ENCODE data around the gene KIF21A.

KIF21A gene

DNA sequence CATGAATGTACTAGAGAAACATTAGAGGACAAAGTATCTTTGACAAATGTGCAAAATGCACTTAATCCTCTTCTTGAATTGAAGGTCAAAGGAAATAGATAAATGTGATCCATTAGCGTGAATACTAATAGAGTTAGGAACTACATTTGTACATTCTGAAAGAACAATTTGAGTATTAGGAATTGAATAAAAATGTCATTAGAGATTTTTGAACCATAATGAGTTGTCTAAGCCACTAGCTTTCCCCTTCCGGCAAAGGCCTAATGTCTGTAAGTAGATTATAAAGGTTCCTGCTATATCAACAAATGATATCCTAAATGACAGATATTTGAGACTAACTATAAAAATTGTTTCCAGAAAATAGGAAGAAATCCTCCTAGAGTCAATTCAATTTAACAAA lies 59.8 kb downstream of the KIF21A start:
- no peak for DNase-seq

DNA sequence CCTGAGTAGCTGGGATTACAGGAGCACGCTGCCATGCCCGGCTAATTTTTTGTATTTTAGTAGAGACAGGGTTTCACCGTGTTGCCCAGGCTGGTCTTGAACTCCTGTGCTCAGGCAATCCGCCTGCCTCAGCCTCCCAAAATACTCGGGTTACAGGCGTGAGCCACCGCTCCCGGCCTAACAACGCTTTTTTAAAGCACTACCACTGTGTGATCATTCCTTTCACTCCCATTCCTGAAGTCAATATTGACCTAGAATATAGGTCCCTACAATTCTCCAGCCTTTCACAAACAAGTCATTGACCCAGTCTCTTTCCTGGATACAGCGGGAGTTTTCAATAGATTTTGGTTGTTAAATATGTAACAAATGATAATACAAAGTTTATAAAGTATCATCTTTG lies 62.8 kb downstream of the KIF21A start:
- DNase-seq, result no peak

DNA sequence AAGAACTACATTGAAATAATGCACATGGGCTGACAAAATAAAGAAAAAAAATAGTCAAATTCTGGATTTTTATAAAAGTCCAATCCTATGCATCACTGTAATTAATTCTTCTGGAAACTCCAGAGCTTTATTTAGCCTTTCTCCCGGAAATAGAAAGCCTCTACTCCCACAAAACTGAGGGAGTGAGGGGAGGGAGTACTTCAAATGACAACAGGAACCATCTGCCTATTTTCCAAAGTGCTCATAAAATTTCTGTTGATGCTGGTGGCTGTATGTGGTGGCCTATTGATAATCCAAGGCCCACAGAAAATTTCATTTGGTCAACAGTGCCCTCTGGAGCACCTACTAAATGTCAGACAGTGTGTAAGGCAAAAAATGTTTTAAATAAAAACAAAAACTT lies 64.6 kb downstream of the KIF21A start:
- DNase-seq, result no peak

DNA sequence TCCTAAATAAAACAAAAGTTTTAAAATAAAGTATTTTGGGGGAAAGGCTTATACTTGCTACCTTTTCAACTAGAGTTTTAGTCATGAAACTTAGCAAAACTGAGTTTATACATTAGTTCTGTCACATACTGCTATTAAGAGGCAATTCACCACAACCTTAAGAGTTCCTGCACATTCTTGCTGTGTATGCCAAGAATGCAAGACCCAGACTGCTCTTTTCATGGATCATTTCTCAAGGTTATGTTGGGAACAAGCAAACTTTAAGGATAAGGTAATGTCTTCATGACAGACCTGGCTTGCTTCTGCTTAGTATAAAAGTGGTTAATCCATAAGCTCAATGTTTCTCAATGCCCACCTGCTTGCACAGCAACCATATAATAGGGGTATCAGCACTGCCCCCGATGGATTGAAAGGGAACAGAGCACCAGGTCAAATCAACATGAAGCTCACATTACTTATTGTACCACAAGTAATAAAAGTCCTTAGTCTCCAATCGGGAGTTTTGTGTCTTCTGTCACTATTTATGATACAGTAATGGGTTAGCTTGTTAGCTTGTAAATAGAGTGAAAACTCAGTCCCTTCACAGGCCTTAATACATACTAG lies 67.6 kb downstream of the KIF21A start:
- DNase-seq, result peak; percentile 17

DNA sequence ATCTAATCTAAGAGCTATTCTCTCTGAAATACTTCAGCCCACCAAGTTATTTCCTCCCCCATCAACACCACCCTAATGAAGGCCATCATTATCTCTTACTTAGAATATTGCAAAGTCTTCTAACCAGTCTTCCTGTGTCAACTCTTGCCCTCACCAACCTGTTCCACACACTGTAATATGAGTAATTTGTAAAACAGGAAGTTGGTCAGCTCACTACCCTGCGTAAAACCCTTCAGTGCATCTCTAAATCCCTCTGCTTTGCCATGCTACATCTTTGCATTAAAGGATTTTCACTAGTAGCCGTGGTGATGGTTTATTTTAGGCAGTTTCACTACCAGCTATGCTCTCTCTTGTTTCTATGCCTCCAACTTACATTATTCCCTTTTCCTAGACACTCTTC lies 70.0 kb downstream of the KIF21A start:
- DNase-seq, result peak; percentile 55

DNA sequence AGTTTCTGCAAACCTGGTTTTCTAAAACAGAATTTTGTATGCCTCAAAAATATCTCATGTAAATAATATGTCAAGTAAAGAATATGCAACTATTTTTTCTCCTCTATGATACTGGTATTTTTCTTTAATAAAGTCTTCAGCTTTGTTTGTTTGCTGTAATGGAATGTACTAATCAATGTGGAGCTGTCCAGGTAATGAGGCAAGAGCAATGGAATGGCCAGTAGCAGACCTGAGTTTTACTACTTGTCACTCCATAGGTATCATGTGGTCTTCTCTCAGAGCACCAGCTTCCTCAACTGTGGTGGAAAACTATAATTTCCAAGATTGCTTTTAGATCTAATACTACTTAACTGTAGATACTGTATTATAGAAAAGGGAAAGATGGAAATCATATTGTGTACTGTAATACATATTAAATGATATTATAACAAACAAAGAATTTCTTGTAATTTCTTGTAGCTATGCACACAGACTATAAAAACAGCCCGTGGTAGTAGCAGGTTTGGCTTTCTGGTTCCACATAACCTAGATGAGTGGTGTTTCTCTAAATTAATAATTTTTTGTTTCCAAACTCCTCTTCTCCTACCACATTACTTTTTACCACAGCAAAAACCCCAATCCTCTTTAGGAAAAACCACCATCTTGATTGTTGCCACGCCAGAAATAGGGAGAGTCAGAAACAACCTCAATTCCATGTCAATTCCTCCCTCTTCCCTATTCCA lies 70.6 kb downstream of the KIF21A start:
- DNase-seq, result no peak

DNA sequence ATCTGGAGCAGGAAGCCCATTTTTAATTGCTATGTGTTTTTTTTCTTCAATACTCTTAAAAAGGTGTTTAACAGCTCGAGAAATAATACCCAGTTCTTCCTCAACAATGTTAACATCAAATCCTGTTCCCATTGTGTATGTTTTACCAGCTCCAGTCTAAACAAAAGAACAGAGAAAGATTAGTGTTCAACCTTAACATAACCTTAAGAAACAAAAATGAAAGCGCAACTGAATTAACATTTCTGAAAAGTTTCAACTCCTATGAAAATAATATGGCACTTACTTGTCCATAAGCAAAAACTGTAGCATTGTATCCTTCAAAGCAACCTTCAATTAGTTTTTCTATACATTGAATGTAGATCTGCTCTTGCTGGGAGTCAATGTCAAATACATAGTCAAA lies 73.2 kb downstream of the KIF21A start:
- DNase-seq, result no peak

DNA sequence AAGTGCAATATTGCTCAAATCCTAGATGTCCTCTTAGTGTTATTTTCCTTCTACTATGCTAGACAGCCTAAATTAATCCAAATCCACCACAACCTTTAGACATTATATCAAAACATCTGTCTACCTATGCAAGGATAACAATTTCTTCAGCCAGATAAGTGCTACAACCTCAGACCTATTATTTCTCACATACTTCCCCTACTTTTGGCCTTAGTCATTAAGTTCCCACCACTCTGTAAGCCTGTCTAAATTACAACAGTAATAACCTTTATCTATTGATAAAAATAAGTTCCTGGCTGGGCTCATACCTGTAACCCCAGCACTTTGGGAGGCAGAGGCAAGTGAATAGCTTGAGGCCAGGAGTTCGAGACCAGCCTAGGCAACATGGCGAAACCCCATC lies 74.0 kb downstream of the KIF21A start:
- no peak for DNase-seq

DNA sequence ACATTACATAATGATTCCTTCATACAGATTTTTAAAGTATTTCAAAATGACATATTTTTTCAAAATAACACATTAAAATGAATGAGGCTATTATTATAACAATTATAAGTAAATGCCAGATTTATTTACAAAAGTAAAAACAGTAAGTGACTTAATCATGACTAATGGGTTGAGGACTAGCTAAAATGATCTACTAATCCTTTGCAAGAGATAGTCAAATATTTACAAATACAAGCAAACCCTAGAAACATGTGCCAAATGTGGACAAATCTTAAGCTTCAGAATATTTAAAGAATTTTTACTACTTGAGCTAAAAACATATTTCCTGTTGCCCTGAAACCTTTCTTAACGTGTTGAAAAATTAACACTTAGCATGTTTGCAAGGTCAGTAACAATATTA lies 74.8 kb downstream of the KIF21A start:
- no peak for DNase-seq

DNA sequence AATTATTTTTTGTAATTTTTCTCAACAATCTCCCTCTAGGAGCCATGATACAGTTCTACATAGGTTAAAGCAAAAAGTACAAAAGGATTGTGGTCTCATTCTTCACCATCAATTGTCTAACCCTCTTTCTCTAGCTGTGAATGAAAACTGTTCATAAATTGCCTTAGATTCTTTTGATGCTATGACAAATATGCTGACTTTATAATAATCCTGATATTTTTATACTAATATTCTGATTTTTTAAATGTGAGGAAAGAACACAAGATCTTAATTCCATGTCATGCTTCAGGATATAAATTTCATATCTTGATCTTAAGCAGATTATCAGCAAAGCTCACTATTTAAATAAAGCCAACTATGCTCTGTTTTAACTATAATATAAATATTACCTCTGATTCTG lies 75.4 kb downstream of the KIF21A start:
- DNase-seq, result no peak

DNA sequence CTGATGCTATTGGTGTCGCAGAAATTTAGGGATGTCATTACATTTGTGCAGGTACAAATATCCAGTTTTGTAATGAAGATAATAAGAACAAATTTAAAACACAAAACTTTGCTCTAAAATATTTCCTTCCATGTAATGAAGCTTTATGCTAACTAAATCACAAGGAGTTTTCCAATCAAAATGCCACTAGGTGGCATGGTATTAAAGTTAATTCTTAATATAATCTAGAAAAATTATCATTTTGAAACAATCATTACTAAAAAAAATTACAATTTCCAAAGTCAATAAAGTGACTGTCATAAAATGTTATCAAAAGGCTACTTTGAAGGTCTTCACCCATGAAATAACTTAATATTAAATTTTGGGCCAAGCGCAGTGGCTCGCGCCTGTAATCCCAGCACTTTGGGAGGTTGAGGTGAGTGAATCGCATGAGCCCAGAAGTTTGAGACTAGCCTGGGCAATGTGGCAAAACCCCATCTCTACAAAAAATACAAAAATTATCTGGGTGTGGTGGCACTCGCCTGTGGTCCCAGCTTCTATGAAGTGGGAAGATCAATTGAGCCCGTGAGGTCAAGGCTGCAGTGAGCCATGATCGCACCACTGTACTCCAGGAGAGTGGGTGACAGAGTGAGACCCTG lies 77.4 kb downstream of the KIF21A start:
- no peak for DNase-seq

DNA sequence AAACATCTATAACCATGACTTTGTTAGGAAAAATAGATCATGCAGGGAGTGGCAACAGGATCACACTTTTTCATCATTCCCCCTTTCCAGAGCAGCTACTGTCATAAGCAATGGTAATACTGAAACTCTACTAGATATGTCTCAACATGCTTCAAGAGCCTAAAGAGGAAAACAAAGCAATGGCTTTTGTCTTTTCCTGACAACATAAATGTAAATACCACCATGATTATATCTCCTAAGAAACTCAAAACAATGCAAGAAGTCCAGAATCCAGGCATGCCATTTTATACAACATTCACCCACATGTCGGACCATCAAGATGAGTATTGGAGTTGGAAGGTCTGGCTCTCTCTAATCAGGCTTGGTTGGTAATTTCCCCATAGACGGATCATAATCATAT lies 78.7 kb downstream of the KIF21A start:
- DNase-seq, result no peak

DNA sequence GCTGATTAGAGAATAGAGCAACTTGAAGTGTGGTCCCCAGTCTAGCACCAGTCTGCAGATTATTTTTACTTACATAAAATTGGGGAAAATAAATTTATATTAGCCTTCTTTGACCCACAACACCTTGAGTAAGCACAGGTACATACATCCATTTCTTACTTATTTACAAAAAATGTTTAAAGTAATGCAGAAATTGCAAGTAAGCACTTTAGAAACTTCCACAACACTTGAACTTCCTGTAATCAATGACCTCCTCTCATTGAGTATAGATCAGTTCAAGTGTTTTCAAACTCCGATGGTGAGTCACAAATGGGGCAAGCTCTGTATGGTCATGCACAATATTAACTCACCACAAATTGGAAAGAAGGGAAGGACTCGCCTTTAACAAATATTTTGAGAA lies 83.3 kb downstream of the KIF21A start:
- no peak for DNase-seq

DNA sequence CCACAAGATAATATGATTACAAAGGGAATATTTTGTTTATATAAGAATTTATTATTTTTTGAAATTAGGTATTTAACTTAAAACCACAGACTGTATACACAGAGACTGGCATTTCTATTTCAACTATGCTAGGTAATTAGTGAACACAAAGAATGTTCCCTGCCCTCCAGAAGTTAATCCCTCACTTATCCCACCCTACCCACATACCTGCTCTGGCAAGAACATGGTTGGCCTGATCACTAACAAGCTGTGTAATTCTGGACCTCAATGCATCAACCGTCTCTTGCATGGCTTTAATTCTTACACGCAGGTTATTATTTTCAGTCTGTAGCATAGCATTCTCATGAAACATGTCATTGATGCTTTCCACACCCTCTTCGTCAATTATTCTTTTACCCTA lies 85.9 kb downstream of the KIF21A start:
- DNase-seq, result no peak

DNA sequence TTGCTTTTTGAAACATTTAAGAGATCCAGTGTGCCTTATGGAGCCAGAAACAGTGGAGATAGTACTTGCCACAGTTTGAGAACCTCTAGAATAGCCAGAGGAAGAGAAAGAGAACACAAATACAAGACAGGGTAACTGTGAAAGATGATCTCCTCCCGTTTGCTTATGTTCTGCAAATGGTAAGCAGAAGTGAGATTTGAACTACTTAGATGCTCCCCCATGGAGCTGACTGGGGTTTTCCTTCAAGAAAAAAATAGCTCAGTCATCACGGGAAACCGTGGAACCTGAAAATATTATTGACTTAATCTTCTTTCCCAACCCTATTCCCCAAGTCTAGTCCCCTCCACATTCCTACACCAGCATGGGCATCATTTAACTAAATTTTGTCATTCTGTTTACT lies 87.1 kb downstream of the KIF21A start:
- DNase-seq, result no peak

DNA sequence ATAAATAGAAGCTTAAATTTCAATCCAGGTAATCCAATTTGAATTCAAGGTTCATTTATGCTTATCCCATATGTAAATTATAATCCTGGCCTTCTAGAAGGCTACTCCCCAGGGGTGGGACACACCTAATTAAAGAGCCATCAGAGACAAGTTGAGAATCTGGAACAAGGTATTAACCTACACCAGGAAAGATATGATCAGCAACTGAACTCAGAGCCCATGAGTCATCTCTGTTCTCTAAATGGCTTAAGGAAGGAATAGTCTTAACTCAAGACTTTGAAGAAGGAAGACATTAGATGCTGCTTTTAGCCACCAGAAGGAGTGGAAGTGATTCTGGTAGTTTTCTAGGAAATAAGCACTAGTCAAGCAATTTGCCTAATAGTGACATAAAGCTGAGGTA lies 88.0 kb downstream of the KIF21A start:
- DNase-seq, result no peak

DNA sequence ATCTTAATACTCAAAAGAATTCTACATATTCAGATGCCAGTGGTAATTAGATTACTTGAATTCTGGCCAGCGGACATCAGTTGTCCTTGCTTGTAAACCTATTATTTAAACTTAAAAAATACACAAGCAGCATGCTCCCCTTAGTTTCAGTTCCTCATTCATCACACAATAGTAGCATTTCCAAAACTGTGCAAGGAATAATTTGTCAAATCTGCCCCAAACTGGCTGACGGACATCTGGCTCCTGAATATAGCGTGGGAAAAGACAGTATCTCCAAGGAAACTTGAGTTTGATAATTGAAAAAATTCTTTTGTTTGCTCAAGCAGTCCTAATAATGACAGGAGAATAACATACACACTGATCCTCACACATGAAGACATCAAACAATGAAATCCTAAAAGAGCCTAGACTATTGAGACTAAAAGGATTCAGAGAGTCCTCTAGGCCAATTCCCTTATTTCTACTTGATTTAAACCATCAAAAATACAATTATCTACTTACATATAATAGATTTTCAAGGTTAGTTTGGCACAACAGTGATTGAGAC lies 90.4 kb downstream of the KIF21A start:
- DNase-seq, result no peak

DNA sequence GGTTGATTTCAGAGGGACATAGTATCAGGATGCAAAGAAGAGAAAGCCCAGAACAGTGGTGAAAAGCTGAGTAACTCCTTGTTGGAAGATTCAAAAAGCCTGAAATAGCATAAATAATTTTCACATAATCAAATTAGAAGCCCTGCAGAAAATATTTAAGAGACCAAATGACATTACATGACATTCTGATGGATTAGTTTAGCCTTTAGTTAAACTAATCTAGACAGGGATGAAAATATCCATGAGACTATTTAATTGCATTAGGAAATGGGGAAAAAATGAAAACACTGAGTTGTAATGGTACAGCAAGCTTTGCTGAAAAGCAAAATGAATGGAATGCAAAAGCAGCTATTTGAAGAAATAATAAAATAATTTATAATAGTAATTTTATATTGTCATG lies 91.8 kb downstream of the KIF21A start:
- no peak for DNase-seq

DNA sequence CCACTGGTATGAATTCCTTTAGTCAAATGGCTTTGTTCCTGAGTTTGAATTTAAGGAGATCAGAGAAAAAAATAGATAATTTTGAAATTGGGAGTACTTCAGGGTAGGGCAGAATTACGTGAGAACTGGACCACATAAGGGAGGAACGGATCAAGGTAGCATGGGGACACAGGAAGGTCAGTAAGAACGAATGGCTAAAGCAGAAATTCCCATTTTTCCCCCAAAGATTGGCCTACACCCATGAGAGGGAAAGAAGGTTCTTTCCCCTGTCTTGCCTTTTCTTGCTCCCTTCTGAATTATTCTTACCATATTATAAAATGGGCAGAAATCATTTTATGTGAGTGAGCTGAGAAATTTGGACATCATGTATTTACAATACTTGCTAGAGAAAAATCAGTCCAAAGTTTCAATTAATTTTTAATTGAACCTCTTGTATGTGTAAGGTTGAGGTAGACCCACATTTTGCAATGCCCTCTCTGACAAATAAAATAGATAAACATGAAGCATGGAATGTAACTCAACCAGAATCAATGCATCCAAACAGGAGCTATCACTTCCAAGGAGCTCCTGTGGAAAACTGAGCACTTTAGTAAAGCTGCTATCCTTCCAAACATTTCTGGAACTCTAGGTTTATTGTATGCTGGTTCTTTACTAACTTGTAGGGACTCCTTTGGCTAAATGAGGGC lies 93.8 kb downstream of the KIF21A start:
- DNase-seq, result no peak

DNA sequence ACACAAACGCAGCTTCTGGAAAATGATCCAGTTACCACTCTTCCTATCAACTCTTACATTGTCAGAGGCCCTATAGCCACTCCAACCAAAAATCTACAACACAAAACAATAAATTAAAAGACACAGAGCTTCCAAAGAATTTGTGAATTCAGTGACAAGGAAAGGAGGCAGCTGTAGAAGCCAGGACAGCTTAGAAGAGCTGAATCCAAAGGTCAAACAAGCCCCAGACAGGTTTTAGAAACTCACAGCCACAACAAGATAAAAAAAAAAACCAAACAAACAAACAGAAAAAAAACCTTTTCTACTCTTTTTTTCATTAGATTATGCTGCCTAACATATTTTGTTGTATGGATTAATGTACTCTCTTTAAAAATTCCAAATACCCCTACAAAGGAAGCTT lies 94.4 kb downstream of the KIF21A start:
- no peak for DNase-seq

DNA sequence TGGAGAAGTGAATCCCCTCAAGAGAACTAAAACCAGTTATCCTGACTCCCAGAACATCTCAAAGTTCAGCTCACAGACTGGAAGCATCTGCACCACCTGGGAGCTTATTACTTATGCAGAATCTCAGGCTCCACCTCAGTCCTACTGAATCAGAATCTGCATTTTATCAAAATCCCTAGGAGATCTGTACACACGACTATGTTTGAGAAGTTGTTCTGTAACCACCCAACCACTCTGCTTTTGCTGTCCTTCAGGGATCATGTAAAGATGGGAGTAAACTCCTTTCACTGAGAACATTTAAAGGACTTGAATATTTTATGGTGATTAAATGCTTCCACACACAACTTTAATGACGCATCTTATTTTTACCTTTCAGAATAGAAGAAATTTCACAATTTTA lies 98.0 kb downstream of the KIF21A start:
- no peak for DNase-seq

DNA sequence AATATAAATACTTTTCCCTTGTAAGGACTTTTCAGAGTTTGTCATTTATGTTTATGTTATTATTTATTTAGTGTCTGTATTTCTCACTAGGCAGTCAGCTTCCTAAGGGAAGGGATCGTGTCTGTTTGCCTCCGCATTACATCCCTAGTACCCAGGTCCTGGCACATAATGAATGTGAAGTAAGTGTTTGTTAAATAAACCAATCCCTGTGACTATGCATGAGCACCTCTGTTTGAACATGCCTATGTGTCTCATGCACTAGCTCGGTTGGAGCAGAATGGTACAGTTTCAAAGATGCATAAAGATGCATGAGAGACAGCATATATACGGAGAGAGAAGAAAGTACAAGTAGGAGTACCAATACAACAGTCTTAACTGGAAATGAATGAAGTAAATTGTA lies 99.3 kb downstream of the KIF21A start:
- DNase-seq, result no peak

DNA sequence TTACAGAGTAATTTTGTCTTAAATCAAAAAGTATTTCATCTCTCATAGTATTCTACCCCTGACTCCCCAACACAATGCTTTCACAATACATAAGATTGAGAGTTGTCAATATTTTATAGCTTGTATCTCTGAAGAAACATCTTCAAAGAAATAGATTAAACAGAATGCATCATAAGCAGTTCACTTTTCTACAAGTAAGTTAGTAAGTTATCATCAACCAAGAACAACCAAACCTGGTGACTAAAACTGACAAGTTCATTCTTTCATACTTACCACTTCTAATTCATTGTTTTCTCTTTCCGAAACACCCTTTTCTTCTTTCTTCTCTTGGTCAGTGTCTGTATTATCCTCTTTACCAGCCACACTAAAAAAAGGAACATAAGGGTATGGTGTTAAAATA lies 101.2 kb downstream of the KIF21A start:
- no peak for DNase-seq

DNA sequence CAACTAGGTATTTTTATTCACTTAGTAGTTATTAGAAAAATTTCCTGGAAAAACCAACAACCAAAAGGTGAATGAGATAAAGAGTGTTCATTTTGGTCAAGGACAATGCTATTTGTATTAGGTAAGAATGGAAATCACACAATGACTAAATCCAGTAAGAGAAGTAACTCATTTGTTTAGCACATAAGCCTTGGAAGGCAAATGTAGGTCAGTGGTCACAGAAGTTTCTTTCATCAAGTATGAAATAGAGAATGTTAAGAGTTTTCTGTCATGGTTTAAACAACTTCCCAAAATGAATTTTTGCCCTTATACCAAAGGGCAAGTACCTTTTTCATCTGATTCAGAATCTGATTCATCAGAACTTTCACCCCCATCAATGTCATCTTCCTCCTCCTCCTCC lies 101.7 kb downstream of the KIF21A start:
- no peak for DNase-seq
